Right lobe of liver (tissue), 4 donors: ENCODE data around the gene CERK.

Experiments
- CTCF ChIP-seq, 4 donors: fragments of 200-600 bp in 3 of 4; fragments of 450-650 bp in 1 of 4; IDR thresholded peaks; one replicate each; pipeline versions ENCODE4 v1.5.1 to v1.8.0; 2016 to 2022; ENCODE audit warnings: antibody characterized with exemption in 4 of 4, mild to moderate bottlenecking in 2 of 4
- POLR2A ChIP-seq: fragments of 450-650 bp; IDR thresholded peaks from one replicate; pipeline ENCODE4 v1.6.1; 2017; ENCODE audit warnings: antibody characterized with exemption, mild to moderate bottlenecking
- donor health status: DM: no; HTN: no; CAD: no.
- donor health status: DM: no; HTN: no; CAD: no.
- donor health status: DM: no; HTN: yes; CAD: no.

GRCh38 chr22:46666577-46667244 lies 71.3 kb downstream of the CERK start:
- no peak for TF ChIP-seq CTCF (IDR thresholded peaks at IDR 0.05)
- no peak for TF ChIP-seq POLR2A
